Upper lobe of left lung (tissue), 4 donors: Measurements from ENCODE around the gene MOXD1.

ENCODE experiments used
- CTCF ChIP-seq, 6 experiments: fragments of 450-650 bp in 4 of 6; fragments of 200-600 bp in 2 of 6; sonication (generic) in 2 of 6; IDR thresholded peaks; one replicate each; pipeline ENCODE4 v1.5.1; 2016 to 2019; ENCODE audit warnings: antibody characterized with exemption in 6 of 6
- POLR2AphosphoS5 ChIP-seq, 2 donors: sonication (generic); formaldehyde crosslinking; IDR thresholded peaks; one replicate each; pipeline ENCODE4 v1.5.1; 2017; ENCODE audit warnings: antibody characterized with exemption in 2 of 2

- TF ChIP-seq CTCF (IDR thresholded peaks at IDR 0.05) (no peak), POLR2AphosphoS5 (IDR thresholded peaks at IDR 0.05) (no peak)
These were observed 23.9 kb upstream of the MOXD1 start for GRCh38 chr6:132425176-132425575.
